Astrocyte (in vitro differentiated cells and primary cell): Measurements from ENCODE around the gene GHRH.

Source experiments
- CTCF ChIP-seq: IDR thresholded peaks from 2 replicates; pipeline ENCODE4 v1.5.1; 2011; ENCODE audit warnings: low read depth, mild to moderate bottlenecking, inconsistent platforms, low read length, moderate library complexity; ENCODE audit not compliant: insufficient read depth
- EZH2 ChIP-seq: IDR thresholded peaks from 2 replicates; pipeline ENCODE4 v1.6.1; 2012; ENCODE audit warnings: mild to moderate bottlenecking, low read length, inconsistent platforms; ENCODE audit not compliant: insufficient read depth

- TF ChIP-seq CTCF (no peak), EZH2 (no peak)
Measured at GRCh38 chr20:37253087-37253486, 8.5 kb downstream of the GHRH start.
